ENCODE results near the gene SH3GLB1. TPM values are rescaled to one million over a fixed set of nuclear protein-coding genes. Genes with fewer than 3 reads are reported as not detected.
A peak's percentile ranks its signal among the peaks of the same experiment; 100 is the strongest.

SH3GLB1 gene
- total and polyA plus RNA-seq, 2 of the 13 experiments (the other 11 are each of a cell fraction or from before 2014, with no cell fraction given): 26.0 to 41.5 TPM

GRCh38 chr1:86774305-86775295, 70.2 kb downstream of the SH3GLB1 start:
- peak; percentile 90 for ATAC-seq
- Histone ChIP-seq H3K4me1 (ENCODE audit: insufficient read depth, low read length) (peaks cover 70% of the 10 kb centered on the region), H3K9ac (ENCODE audit: insufficient read depth, low read depth, low read length) (peak overlapping the region; percentile 66), H3K4me2 (ENCODE audit: low read depth, low read length) (peak overlapping the region; percentile 79), H3K79me2 (ENCODE audit: insufficient read depth, low read length) (no peaks in the 10 kb centered on the region), H4K20me1 (ENCODE audit: insufficient read depth, low read length) (no peaks in the 10 kb centered on the region), H3K27ac (ENCODE audit: extremely low read length, insufficient read depth, low read length) (peak overlapping the region; percentile 90), H2AFZ (ENCODE audit: low read length) (no peak overlapping the region), H3K27me3 (ENCODE audit: control insufficient read depth in 1 of 2, insufficient read depth in 2 of 2, low read length in 2 of 2) (no peaks in the 10 kb centered on the region), H3K36me3 (replicated peaks in 1 of 2; ENCODE audit: control insufficient read depth in 1 of 2, insufficient read depth in 2 of 2, low read length in 2 of 2) (no peaks in the 10 kb centered on the region), H3K4me3 (replicated peaks in 1 of 3; ENCODE audit: insufficient read depth in 1 of 3, low read depth in 2 of 3, low read length in 3 of 3) (peak overlapping the region; percentile 27 to 48 (median 31); a peak in 3 of 6 replicates), H3K9me3 (ENCODE audit: low read length) (no peaks in the 10 kb centered on the region)
- CTCF ChIA-PET (ENCODE audit: low intra/inter-chr PET ratio, low total read pairs): no interaction called here
- peak; percentile 70 for FAIRE-seq
- POLR2A ChIA-PET: interaction anchor here (0.5 to 4.2 kb wide), 24 partner anchors 8 to 555 kb away, joined by 3 to 34 read pairs (median 5); partner anchors contain the start of genes HS2ST1, SELENOF and SH3GLB1
- peak; percentile 100 for DNase-seq (ENCODE audit: low spot score)
- TSS peak; percentile 97 for BruUV-seq (replicated peaks)
- WGBS (ENCODE audit: low lambda C conversion rate): 2% methylated on average over 11 of the region's 11 CpGs
- in situ Hi-C loops (cut with HindIII; ENCODE audit: extremely low pct_ligation_motif_present, low pct_unique_long_range_greater_than_20kb) (loop anchor here (10.0 kb wide), 1 partner anchor 140 kb away; the partner anchor contains the start of genes HS2ST1 and SELENOF), intact Hi-C loops (cut with micrococcal nuclease; ENCODE audit: unreplicated experiment) (loop anchor here (2.0 to 10.0 kb wide), 4 partner anchors 16 to 140 kb away; partner anchors contain the start of genes HS2ST1, SELENOF and SH3GLB1)
- TF ChIP-seq RARA (CRISPR knock-in tag; IDR thresholded peaks at IDR 0.05): peak; percentile 56
- no peak for TF ChIP-seq PHF8 (CRISPR knock-in tag; IDR thresholded peaks at IDR 0.05)
- TF ChIP-seq REXO4 (CRISPR knock-in tag; IDR thresholded peaks at IDR 0.05; ENCODE audit: borderline replicate concordance): no peak
- TF ChIP-seq ZNF782 (CRISPR knock-in tag; IDR thresholded peaks at IDR 0.05; ENCODE audit: borderline replicate concordance): no peak
- TF ChIP-seq ZNF407 (CRISPR knock-in tag; IDR thresholded peaks at IDR 0.05; ENCODE audit: not compliant biosample characterization): no peak
- TF ChIP-seq MZF1 (CRISPR knock-in tag; IDR thresholded peaks at IDR 0.05; ENCODE audit: borderline replicate concordance): no peak
- TF ChIP-seq ZNF710 (CRISPR knock-in tag; IDR thresholded peaks at IDR 0.05; ENCODE audit: borderline replicate concordance): no peak
